Measurements from ENCODE around the gene CCDC86. TPM values are rescaled to one million over a fixed set of nuclear protein-coding genes. Genes with fewer than 3 reads are reported as not detected.

Gene CCDC86
- total RNA-seq, 2 donors from 2014 or later = 10.9 to 32.1 TPM

GRCh38 chr11:60895687-60896086 lies 53.8 kb downstream of the CCDC86 start:
- no peak overlapping the region for H3K27ac ChIP-seq
- TF ChIP-seq CTCF (IDR thresholded peaks at IDR 0.05) = no peak
- peak; percentile 76 for DNase-seq
- H3K9me3 ChIP-seq = no peaks in the 10 kb centered on the region
- intact Hi-C loops (cut with DNase I) = loop anchor here (5.0 kb wide), 1 partner anchor 118 kb away; no protein-coding TSS in a partner anchor
- H3K4me3 ChIP-seq = no peak overlapping the region
- no peak overlapping the region for H3K9ac ChIP-seq (ENCODE audit: low read depth in 2 of 2, low read length in 2 of 2)
- H3K4me1 ChIP-seq = no peaks in the 10 kb centered on the region
- H3K36me3 ChIP-seq = peaks cover 17% of the 10 kb centered on the region
- no peaks in the 10 kb centered on the region for H3K27me3 ChIP-seq

GRCh38 chr11:60897496-60897895 lies 55.6 kb downstream of the CCDC86 start:
- Histone ChIP-seq H3K27me3 (no peaks in the 10 kb centered on the region), H3K9ac (ENCODE audit: low read depth in 2 of 2, low read length in 2 of 2) (no peak overlapping the region), H3K4me1 (no peaks in the 10 kb centered on the region), H3K27ac (no peak overlapping the region), H3K36me3 (peaks cover 17% of the 10 kb centered on the region), H3K4me3 (no peak overlapping the region), H3K9me3 (no peaks in the 10 kb centered on the region)
- no peak for TF ChIP-seq CTCF (IDR thresholded peaks at IDR 0.05)
- intact Hi-C loops (cut with DNase I) = loop anchor here (5.0 kb wide), 1 partner anchor 120 kb away; no protein-coding TSS in a partner anchor
- no peak for DNase-seq

GRCh38 chr11:60899046-60899936 lies 57.4 kb downstream of the CCDC86 start:
- peak; percentile 62 for DNase-seq
- intact Hi-C loops (cut with DNase I) = loop anchor here (5.0 kb wide), 1 partner anchor 122 kb away; no protein-coding TSS in a partner anchor
- Histone ChIP-seq H3K9ac (ENCODE audit: low read depth in 2 of 2, low read length in 2 of 2) (no peak overlapping the region), H3K27ac (no peak overlapping the region), H3K36me3 (peaks cover 24% of the 10 kb centered on the region), H3K9me3 (no peaks in the 10 kb centered on the region), H3K4me3 (no peak overlapping the region), H3K4me1 (no peaks in the 10 kb centered on the region), H3K27me3 (no peaks in the 10 kb centered on the region)
- peak; percentile 97 for TF ChIP-seq CTCF (IDR thresholded peaks at IDR 0.05)

DNA sequence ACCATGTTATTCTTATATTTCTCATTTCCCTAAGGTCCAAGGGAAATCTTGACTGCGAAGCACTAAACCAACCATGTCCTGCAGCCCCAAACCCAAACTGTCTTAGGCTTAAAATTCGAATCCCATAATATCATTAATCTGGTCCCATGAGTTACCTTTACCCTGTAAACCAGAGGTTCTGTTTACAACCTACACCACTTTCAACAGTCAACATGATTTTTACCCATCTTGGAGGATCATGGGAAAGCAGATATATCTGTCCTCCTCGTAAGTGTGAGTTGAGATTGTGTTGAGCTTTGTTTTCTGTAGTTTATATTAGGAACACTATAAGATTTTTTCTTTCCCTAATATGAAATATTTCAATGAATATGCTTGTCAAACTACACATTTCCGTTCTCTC lies 58.1 kb downstream of the CCDC86 start:
- no peak for DNase-seq
- Histone ChIP-seq H3K9ac (ENCODE audit: low read depth in 2 of 2, low read length in 2 of 2) (no peak overlapping the region), H3K9me3 (no peaks in the 10 kb centered on the region), H3K27ac (no peak overlapping the region), H3K4me1 (no peaks in the 10 kb centered on the region), H3K36me3 (peaks cover 24% of the 10 kb centered on the region), H3K4me3 (no peak overlapping the region), H3K27me3 (no peaks in the 10 kb centered on the region)
- no peak for TF ChIP-seq CTCF (IDR thresholded peaks at IDR 0.05)
- intact Hi-C loops (cut with DNase I) = loop anchor here (5.0 kb wide), 1 partner anchor 123 kb away; no protein-coding TSS in a partner anchor

Other genes starting within 250 kb of the CCDC86 start
- 10 to 100 TPM in 1 of 2 donors, 1 to 10 TPM in 1; 6.3 to 24.0 TPM for gene MS4A8, start 142.5 kb upstream of the CCDC86 start, total RNA-seq
- not detected for gene MS4A18, start 117.4 kb upstream of the CCDC86 start, total RNA-seq
- gene MS4A15, start 85.2 kb upstream of the CCDC86 start, total RNA-seq = under 1 TPM in 1 of 2 donors, not detected in 1; 0.13 TPM
- gene MS4A10, start 56.8 kb upstream of the CCDC86 start, total RNA-seq = under 1 TPM; 0.10 to 0.66 TPM
- gene PTGDR2, start 13.8 kb downstream of the CCDC86 start, total RNA-seq = 1 to 10 TPM; 3.7 to 4.7 TPM
- under 1 TPM in 1 of 2 donors, not detected in 1; 0.35 TPM for gene ZP1, start 25.4 kb downstream of the CCDC86 start, total RNA-seq
- gene PRPF19, start 64.5 kb downstream of the CCDC86 start, total RNA-seq = 100 to 1,000 TPM in 1 of 2 donors, 10 to 100 TPM in 1; 59.3 to 172 TPM
- 10 to 100 TPM; 35.0 to 53.4 TPM for gene TMEM109, start 72.0 kb downstream of the CCDC86 start, total RNA-seq
- gene TMEM132A, start 82.3 kb downstream of the CCDC86 start, total RNA-seq = 10 to 100 TPM; 12.3 to 20.7 TPM
- 10 to 100 TPM in 1 of 2 donors, 1 to 10 TPM in 1; 6.6 to 14.4 TPM for gene SLC15A3, start 110.1 kb downstream of the CCDC86 start, total RNA-seq
- gene CD6, start 129.6 kb downstream of the CCDC86 start, total RNA-seq = 1 to 10 TPM; 3.0 to 3.8 TPM